ENCODE data around the gene CCDC18. TPM values are rescaled to one million over a fixed set of nuclear protein-coding genes. Genes with fewer than 3 reads are reported as not detected.
"Not testable (repeated sequence)": the region's sequence is repeated elsewhere in the genome, so short reads cannot be mapped to it uniquely, and the experiment has no call there.

Gene CCDC18
- total RNA-seq, 1 experiment from 2014 or later: 22.2 TPM

- ChIA-PET POLR2A (interaction anchor here (0.7 to 1.2 kb wide), 2 partner anchors 66 to 559 kb away, joined by 3 to 5 read pairs; no protein-coding TSS in a partner anchor), CTCF (interaction anchor here (0.6 to 1.2 kb wide), 2 partner anchors 196 to 380 kb away, joined by 3 to 6 read pairs; no protein-coding TSS in a partner anchor)
- intact Hi-C loops (cut with micrococcal nuclease): no loop called here
- Mint-ChIP-seq H3K4me1 (ENCODE audit: insufficient read depth, unreplicated experiment) (no peaks in the 10 kb centered on the region), H3K27ac (ENCODE audit: low read depth, unreplicated experiment) (no peak overlapping the region), H3K27me3 (ENCODE audit: insufficient read depth, unreplicated experiment) (no peaks in the 10 kb centered on the region), H3K36me3 (ENCODE audit: insufficient read depth, unreplicated experiment) (peaks cover 4% of the 10 kb centered on the region), H3K9me3 (ENCODE audit: unreplicated experiment) (peaks cover 8% of the 10 kb centered on the region), H3K4me3 (ENCODE audit: unreplicated experiment) (no peak overlapping the region)
- no peak for DNase-seq (ENCODE audit: unreplicated experiment)
- TF ChIP-seq CTCF (IDR thresholded peaks at IDR 0.05; ENCODE audit: unreplicated experiment): no peak
- no TSS peak for BruUV-seq (replicated peaks)
Observed at GRCh38 chr1:93257889-93258288, 77.4 kb downstream of the CCDC18 start.

DNA sequence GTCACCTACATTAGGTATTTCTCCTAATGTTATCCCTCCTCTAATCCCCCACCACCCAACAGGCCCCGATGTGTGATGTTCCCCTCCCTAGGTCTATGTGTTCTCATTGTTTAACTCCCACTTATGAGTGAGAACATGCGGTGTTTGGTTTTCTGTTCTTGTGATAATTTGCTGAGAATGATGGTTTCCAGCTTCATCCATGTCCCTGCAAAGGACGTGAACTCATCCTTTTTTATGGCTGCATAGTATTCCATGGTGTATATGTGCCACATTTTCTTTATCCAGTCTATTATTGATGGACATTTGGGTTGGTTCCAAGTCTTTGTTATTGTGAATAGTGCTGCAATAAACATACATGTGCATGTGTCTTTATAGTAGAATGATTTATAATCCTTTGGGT is 80.2 kb downstream of the CCDC18 start:
- DNase-seq (ENCODE audit: unreplicated experiment); H3K4me1 Mint-ChIP-seq (ENCODE audit: insufficient read depth, unreplicated experiment); CTCF ChIA-PET; intact Hi-C loops (cut with micrococcal nuclease); H3K27me3 Mint-ChIP-seq (ENCODE audit: insufficient read depth, unreplicated experiment); H3K4me3 Mint-ChIP-seq (ENCODE audit: unreplicated experiment); BruUV-seq (replicated peaks); H3K36me3 Mint-ChIP-seq (ENCODE audit: insufficient read depth, unreplicated experiment); H3K27ac Mint-ChIP-seq (ENCODE audit: low read depth, unreplicated experiment): not testable (repeated sequence)
- POLR2A ChIA-PET: interaction anchor here (0.6 kb wide), 1 partner anchor 35 kb away, joined by 3 read pairs; no protein-coding TSS in a partner anchor
- peaks cover 16% of the 10 kb centered on the region for H3K9me3 Mint-ChIP-seq (ENCODE audit: unreplicated experiment)

DNA sequence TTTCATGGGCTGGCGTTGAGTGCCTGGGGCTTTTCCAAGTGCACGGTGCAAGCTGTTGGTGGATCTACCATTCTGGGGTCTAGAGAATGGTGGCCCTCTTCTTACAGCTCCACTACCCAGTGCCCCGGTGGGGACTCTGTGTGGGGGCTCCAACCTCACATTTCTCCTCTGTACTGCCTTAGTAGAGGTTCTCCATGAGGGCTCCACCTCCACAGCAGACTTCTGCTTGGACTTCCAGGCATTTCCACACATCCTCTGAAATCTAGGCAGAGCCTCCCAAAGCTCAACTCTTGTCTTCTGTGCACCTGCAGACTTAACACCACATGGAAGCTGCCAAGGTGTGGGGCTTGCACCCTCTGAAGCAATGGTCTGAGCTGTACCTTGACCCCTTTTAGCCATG is 82.1 kb downstream of the CCDC18 start:
- intact Hi-C loops (cut with micrococcal nuclease): no loop called here
- Mint-ChIP-seq H3K36me3 (ENCODE audit: insufficient read depth, unreplicated experiment) (no peaks in the 10 kb centered on the region), H3K27me3 (ENCODE audit: insufficient read depth, unreplicated experiment) (no peaks in the 10 kb centered on the region), H3K4me3 (ENCODE audit: unreplicated experiment) (no peak overlapping the region), H3K4me1 (ENCODE audit: insufficient read depth, unreplicated experiment) (no peaks in the 10 kb centered on the region), H3K27ac (ENCODE audit: low read depth, unreplicated experiment) (no peak overlapping the region), H3K9me3 (ENCODE audit: unreplicated experiment) (peaks cover 16% of the 10 kb centered on the region)
- ChIA-PET CTCF (no interaction called here), POLR2A (no interaction called here)
- no peak for TF ChIP-seq CTCF (IDR thresholded peaks at IDR 0.05; ENCODE audit: unreplicated experiment)
- BruUV-seq (replicated peaks): no TSS peak
- no peak for DNase-seq (ENCODE audit: unreplicated experiment)

DNA sequence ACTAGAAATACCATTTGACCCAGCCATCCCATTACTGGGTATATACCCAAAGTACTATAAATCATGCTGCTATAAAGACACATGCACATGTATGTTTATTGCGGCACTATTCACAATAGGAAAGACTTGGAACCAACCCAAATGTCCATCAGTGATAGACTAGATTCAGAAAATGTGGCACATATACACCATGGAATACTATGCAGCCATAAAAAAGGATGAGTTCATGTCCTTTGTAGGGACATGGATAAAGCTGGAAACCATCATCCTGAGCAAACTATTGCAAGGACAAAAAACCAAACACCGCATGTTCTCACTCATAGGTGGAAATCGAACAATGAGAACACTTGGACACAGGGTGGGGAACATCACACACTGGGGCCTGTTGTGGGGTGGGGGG is 88.4 kb downstream of the CCDC18 start:
- H3K4me3 Mint-ChIP-seq (ENCODE audit: unreplicated experiment); H3K9me3 Mint-ChIP-seq (ENCODE audit: unreplicated experiment); BruUV-seq (replicated peaks); H3K4me1 Mint-ChIP-seq (ENCODE audit: insufficient read depth, unreplicated experiment); CTCF ChIA-PET; H3K27me3 Mint-ChIP-seq (ENCODE audit: insufficient read depth, unreplicated experiment); intact Hi-C loops (cut with micrococcal nuclease); H3K27ac Mint-ChIP-seq (ENCODE audit: low read depth, unreplicated experiment); H3K36me3 Mint-ChIP-seq (ENCODE audit: insufficient read depth, unreplicated experiment); DNase-seq (ENCODE audit: unreplicated experiment): not testable (repeated sequence)
- POLR2A ChIA-PET: interaction anchor here (0.6 to 1.1 kb wide), 2 partner anchors 9 to 24 kb away, joined by 3 to 5 read pairs; no protein-coding TSS in a partner anchor

GRCh38 chr1:93275262-93275633 is 94.7 kb downstream of the CCDC18 start:
- ChIA-PET POLR2A (interaction anchor here (1.4 kb wide), 1 partner anchor 13 kb away, joined by 4 read pairs; no protein-coding TSS in a partner anchor), CTCF (interaction anchor here (1.2 kb wide), 1 partner anchor 281 kb away, joined by 4 read pairs; no protein-coding TSS in a partner anchor)
- H3K27me3 Mint-ChIP-seq (ENCODE audit: insufficient read depth, unreplicated experiment); H3K9me3 Mint-ChIP-seq (ENCODE audit: unreplicated experiment); DNase-seq (ENCODE audit: unreplicated experiment); H3K4me3 Mint-ChIP-seq (ENCODE audit: unreplicated experiment); H3K36me3 Mint-ChIP-seq (ENCODE audit: insufficient read depth, unreplicated experiment); H3K27ac Mint-ChIP-seq (ENCODE audit: low read depth, unreplicated experiment); H3K4me1 Mint-ChIP-seq (ENCODE audit: insufficient read depth, unreplicated experiment); BruUV-seq (replicated peaks); intact Hi-C loops (cut with micrococcal nuclease): not testable (repeated sequence)

Data from MCF 10A (cell line).